Lung (tissue), 12 donors: Measurements from ENCODE around the gene FAM217B. TPM values are rescaled to one million over a fixed set of nuclear protein-coding genes. Genes with fewer than 3 reads are reported as not detected.

Experiments
- ATAC-seq: fragments of 200-7000 bp; cut with Tn5 transposase; one replicate; pipeline ENCODE4 v1.9.1; 2020; ENCODE audit warnings: moderate number of reproducible peaks; ENCODE audit not compliant: insufficient read depth, low FRiP score
- DNase-seq, 3 donors: peaks; one replicate each; pipeline ENCODE4 v3.0.0-alpha.2; 2013 to 2017
- H3K27ac ChIP-seq, 2 donors: one replicate each; pipeline ENCODE4 v1.5.1; 2013; ENCODE audit warnings: mild to moderate bottlenecking in 2 of 2, moderate library complexity in 2 of 2, control low read depth in 1 of 2, inconsistent platforms in 1 of 2, low read depth in 1 of 2, low read length in 1 of 2
- H3K27me3 ChIP-seq, 3 donors: one replicate each; pipeline ENCODE4 v1.5.1; 2013; ENCODE audit warnings: low read length in 2 of 3; ENCODE audit not compliant: control insufficient read depth in 3 of 3, insufficient read depth in 3 of 3
- H3K36me3 ChIP-seq, 4 donors: one replicate each; pipeline ENCODE4 v1.5.1; 2013; ENCODE audit warnings: low read length in 4 of 4, mild to moderate bottlenecking in 1 of 4, moderate library complexity in 1 of 4; ENCODE audit not compliant: control insufficient read depth in 4 of 4, insufficient read depth in 4 of 4
- H3K4me1 ChIP-seq, 5 donors: one replicate each; pipeline ENCODE4 v1.5.1; 2013; ENCODE audit warnings: low read length in 5 of 5, mild to moderate bottlenecking in 2 of 5, moderate library complexity in 1 of 5; ENCODE audit not compliant: control insufficient read depth in 5 of 5, insufficient read depth in 5 of 5
- H3K4me3 ChIP-seq: one replicate; pipeline ENCODE4 v1.5.1; 2013; ENCODE audit warnings: mild to moderate bottlenecking, control low read depth, moderate library complexity
- H3K9ac ChIP-seq, 2 donors: one replicate each; pipeline ENCODE4 v1.5.1; 2013; ENCODE audit warnings: low read length in 2 of 2, control low read depth in 1 of 2; ENCODE audit not compliant: insufficient read depth in 1 of 2
- H3K9me3 ChIP-seq, 4 donors: one replicate each; pipeline ENCODE4 v1.5.1; 2013; ENCODE audit warnings: low read length in 3 of 4, mild to moderate bottlenecking in 1 of 4, moderate library complexity in 1 of 4; ENCODE audit not compliant: control insufficient read depth in 4 of 4, insufficient read depth in 3 of 4
- WGBS, 2 donors: extraction: QIAGEN DNeasy Blood & Tissue Kit; methylation state at CpG; one replicate each; pipeline ENCODE4 v1.1.7; 2013; 5-methylcytosine and 5-hydroxymethylcytosine counted together
- polyA plus RNA-seq, 2 donors: library from polyadenylated mRNA; stranded (reverse); fragments of 200-250 nt; gene quantifications; one replicate each; pipeline ENCODE4 v1.2.1, GENCODE V29; 2013
- total RNA-seq, 2 donors: library from RNA; depleted of rRNA in 1 of 2; stranded (reverse); fragments of >200 nt in 1 of 2; gene quantifications; one replicate each; pipeline ENCODE4 v1.2.1, GENCODE V29; 2014 to 2021
- TF ChIP-seq, protein P1 (sequence below): IDR thresholded peaks from 2 replicates; pipeline ENCODE4 v1.5.1; 2012; ENCODE audit warnings: mild to moderate bottlenecking; ENCODE audit errors: control extremely low read depth, extremely low read depth
- donor health status: control.
- donor health status: control.
- donor health status: Bipolar disorder and iron deficiency.
- donor health status: healthy.
- donor health status: DM: yes; HTN: yes; CAD: no.

FAM217B gene
- total and polyA plus RNA-seq, 4 donors = 4.9 to 18.5 (median 10.2) TPM

GRCh38 chr20:59996108-59996507 is 55.9 kb downstream of the FAM217B start:
- H3K36me3 ChIP-seq = no peaks in the 10 kb centered on the region
- TF ChIP-seq, protein P1, sequence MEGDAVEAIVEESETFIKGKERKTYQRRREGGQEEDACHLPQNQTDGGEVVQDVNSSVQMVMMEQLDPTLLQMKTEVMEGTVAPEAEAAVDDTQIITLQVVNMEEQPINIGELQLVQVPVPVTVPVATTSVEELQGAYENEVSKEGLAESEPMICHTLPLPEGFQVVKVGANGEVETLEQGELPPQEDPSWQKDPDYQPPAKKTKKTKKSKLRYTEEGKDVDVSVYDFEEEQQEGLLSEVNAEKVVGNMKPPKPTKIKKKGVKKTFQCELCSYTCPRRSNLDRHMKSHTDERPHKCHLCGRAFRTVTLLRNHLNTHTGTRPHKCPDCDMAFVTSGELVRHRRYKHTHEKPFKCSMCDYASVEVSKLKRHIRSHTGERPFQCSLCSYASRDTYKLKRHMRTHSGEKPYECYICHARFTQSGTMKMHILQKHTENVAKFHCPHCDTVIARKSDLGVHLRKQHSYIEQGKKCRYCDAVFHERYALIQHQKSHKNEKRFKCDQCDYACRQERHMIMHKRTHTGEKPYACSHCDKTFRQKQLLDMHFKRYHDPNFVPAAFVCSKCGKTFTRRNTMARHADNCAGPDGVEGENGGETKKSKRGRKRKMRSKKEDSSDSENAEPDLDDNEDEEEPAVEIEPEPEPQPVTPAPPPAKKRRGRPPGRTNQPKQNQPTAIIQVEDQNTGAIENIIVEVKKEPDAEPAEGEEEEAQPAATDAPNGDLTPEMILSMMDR = no peak
- H3K4me3 ChIP-seq = no peak overlapping the region
- H3K27me3 ChIP-seq = no peaks in the 10 kb centered on the region
- no peak overlapping the region for H3K9ac ChIP-seq
- WGBS, 2 donors = 90 to 100% methylated on average over 1 of the region's 1 CpG
- H3K4me1 ChIP-seq = peaks cover 3 to 23% (median 7%) of the 10 kb centered on the region in 5 donors
- no peak for ATAC-seq
- H3K27ac ChIP-seq = no peak overlapping the region
- no peaks in the 10 kb centered on the region for H3K9me3 ChIP-seq
- DNase-seq = no peak

DNA sequence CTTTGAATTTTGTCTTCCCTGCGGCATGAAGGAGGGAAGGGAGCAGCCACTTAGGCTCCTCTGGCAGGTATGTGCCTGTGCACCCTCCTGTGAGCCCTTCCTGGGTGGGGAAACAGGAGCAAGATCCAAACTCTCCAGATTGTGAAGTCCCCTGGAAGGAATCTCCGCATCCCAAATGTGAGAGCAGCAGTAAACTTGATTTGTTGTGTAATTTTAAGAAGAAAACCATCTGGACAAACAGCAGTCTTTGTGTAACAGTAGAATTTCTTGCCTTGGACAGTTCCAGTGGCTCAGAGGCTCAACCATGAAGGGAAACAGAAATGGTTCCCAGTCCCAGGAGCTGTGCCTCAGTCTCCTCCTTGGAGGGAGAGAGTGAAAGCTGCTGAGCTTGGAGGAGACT is 57.7 kb downstream of the FAM217B start:
- WGBS, 2 donors = 86% methylated on average over 2 of the region's 2 CpGs
- no peak overlapping the region for H3K27ac ChIP-seq
- ATAC-seq = no peak

More for the DNA sequence above, 57.7 kb downstream of the FAM217B start:
- no peak overlapping the region for H3K9ac ChIP-seq
- peaks cover 3 to 16% (median 7%) of the 10 kb centered on the region in 5 donors for H3K4me1 ChIP-seq
- DNase-seq = peak in 2 of 3 donors; percentile 75 to 89
- H3K4me3 ChIP-seq = no peak overlapping the region
- H3K27me3 ChIP-seq = no peaks in the 10 kb centered on the region
- H3K9me3 ChIP-seq = no peaks in the 10 kb centered on the region
- no peaks in the 10 kb centered on the region for H3K36me3 ChIP-seq
- TF ChIP-seq, protein P1 = no peak

Other genes with a start within 250 kb of the FAM217B start
- gene SYCP2, start 6.8 kb upstream of the FAM217B start, total RNA-seq = 1 to 10 TPM; 1.9 to 6.7 TPM
- gene SYCP2, start 6.8 kb upstream of the FAM217B start, polyA plus RNA-seq = 1 to 10 TPM; 1.0 to 3.1 TPM
- 10 to 100 TPM in 1 of 2 donors, 1 to 10 TPM in 1; 7.4 to 11.8 TPM for gene PPP1R3D, start 84 bp upstream of the FAM217B start, total RNA-seq
- gene PPP1R3D, start 84 bp upstream of the FAM217B start, polyA plus RNA-seq = 1 to 10 TPM; 3.8 to 8.8 TPM
- gene CDH26, start 18.0 kb downstream of the FAM217B start, total RNA-seq = 10 to 100 TPM in 1 of 2 donors, 1 to 10 TPM in 1; 9.8 to 11.3 TPM
- gene CDH26, start 18.0 kb downstream of the FAM217B start, polyA plus RNA-seq = 1 to 10 TPM; 5.7 to 5.8 TPM